NCI-H128 (cell line): ENCODE data around the gene PAX8.
"Not testable (repeated sequence)": the region's sequence is repeated elsewhere in the genome, so short reads cannot be mapped to it uniquely, and the experiment has no call there.

ENCODE experiments used
- DNase-seq: peaks from one replicate; lab custom pipeline; 2025; ENCODE audit not compliant: unreplicated experiment; lab: John Stamatoyannopoulos, UW

PAX8 gene

DNA sequence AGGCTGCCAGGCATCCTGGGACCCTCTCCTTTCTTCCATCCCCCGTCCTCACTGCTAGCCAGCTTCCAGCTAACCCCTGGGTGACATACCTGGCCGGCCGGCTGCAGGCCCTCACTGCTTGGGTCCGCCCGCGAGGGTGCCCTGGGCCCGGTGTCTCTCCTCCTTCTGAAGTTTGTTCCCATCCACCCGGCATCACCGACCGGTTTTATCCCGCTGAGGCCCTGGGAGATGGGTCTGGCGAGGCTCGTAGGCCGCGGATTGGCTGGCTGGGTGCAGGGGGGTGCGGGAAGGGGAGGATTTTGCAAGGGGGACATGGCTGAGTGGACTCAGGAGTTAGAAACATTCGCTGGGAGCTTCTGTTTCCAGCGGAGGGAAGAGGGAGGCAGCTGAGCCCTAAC, at the start of gene PAX8:
TSS of gene PAX8 (minus strand) at position 180 of the 398 bp plus-strand sequence. CDS start 527 bp downstream, outside the sequence.
- no peak for DNase-seq

- no peak for DNase-seq
These were observed 49.3 kb upstream of the PAX8 start for GRCh38 chr2:113328043-113328442.

GRCh38 chr2:113325161-113325731, 46.5 kb upstream of the PAX8 start:
- DNase-seq = not testable (repeated sequence)

DNA sequence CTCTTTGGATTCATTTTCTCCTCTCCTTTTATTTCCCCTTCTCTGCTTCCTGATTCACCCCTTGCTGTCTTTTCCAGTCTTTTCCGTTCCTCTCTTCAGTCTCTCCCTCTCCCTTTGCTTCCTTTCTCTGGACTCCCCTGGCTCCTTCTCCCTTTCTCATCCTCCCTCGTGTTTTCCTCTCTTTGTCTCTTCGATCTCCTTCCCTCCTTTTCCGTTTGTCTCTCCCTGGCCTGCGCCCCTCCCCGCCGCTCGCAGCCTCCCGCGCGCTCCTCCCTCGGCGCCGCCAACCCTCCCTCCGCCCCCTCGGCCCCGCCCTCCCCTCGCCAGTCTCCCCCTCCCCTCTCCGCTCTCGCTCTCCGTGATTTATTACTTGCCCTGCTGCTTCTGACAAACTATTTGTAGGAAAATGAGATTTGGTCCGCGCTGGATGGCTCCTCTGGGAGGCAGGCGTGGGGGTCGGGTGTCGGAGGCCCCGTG, 46.0 kb upstream of the PAX8 start:
- peak; percentile 18 for DNase-seq

- not testable (repeated sequence) for DNase-seq
These were observed 44.4 kb upstream of the PAX8 start for GRCh38 chr2:113323129-113323528.

DNA sequence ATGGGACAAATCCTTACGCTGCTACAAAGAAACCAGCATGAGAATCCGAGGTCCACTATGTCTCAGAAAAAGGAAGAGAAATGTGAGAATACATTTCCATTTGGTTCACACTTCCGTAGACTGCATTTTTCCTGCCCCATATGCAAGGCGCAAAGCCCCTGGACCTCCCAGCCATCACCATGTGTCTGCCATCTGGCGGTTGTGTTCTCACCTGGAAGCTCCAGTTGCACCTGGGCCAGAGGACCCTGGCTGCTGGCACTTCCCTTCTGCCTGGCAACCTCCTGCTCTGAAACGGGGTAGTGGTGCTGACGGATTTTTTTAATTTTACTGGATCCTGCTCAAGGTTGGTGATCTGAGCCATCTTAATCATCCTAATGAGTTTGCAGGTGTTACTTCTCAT, 41.4 kb upstream of the PAX8 start:
- not testable (repeated sequence) for DNase-seq

- not testable (repeated sequence) for DNase-seq
These were observed 40.2 kb upstream of the PAX8 start for GRCh38 chr2:113318941-113319340.

DNA sequence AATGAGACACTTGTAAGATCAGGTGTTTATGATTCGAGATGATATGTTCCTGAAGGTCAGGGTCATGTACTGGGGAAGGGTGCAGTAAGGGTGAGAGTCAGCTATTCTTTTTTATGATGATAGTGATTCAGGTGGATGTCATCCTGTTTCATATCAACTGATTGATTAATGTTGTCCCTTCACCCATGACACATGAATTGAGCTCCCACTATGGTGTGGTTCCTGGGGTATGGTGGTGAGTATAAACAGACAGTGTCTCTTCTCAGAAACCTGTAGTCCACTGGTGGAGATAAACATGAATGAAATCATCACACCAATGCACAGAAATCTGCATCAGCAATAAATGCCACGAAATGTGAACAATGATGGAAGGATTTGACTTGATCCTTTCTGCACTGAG, 37.4 kb upstream of the PAX8 start:
- no peak for DNase-seq

DNA sequence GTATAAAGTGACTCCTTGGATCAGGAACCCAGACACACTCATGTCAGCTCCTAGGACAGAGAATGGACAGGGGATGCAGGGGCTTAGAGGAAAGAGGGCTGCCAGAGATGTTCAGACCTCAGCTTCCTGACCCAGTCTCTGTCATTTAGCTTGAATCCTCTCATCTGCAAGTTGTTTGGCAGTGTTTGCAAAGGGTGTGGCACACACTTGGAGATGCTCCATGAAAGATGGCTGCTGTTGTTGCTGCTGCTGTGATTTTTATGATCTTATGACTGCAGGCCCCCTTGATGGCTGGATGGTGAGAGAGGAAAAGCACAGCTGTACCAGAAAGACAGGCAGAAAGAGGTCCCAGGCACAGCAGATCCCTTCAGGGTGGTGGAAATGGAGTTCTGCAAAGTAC, 35.9 kb upstream of the PAX8 start:
- not testable (repeated sequence) for DNase-seq

GRCh38 chr2:113314176-113314575, 35.5 kb upstream of the PAX8 start:
- DNase-seq = not testable (repeated sequence)

- DNase-seq = not testable (repeated sequence)
These were observed 33.1 kb upstream of the PAX8 start for GRCh38 chr2:113311781-113312180.

GRCh38 chr2:113311191-113311590, 32.5 kb upstream of the PAX8 start:
- not testable (repeated sequence) for DNase-seq

DNA sequence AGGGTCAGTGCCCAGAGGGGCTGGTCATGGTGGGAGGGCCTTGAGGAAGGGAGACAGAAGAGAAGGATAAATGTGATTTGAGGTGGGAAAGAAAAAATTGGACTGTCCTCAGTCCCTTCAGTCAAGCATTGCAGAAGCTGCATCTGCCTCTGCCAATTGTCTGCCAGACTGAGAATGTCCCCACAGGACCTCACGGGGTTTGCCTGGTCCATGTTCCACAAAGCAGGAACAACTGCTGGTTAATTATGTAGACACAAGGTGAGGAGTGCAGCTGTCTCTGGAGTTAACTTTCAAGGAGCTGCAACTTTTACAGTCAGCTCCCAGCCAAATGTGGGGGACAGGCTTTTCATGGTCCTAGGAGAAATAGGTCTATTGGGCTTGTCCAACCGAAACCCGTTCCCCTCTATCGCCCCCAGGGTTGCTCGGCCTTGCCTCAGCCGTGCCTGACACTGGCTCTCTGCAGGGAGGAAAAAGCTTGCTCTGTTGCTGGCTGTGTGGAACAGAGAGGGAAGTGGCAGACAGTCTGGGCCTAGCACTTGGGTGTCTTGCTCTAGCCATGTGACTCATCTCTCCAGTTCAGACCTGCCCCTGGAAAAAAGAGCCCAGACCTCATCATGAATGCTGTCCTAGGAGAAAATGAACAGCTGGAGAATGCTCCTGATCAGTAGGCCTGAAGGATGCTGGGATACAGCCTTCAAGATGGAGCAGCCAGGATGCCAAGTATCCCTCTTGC, 31.1 kb upstream of the PAX8 start:
- DNase-seq = no peak

- DNase-seq = not testable (repeated sequence)
These were observed 30.1 kb upstream of the PAX8 start for GRCh38 chr2:113308784-113309183.

DNA sequence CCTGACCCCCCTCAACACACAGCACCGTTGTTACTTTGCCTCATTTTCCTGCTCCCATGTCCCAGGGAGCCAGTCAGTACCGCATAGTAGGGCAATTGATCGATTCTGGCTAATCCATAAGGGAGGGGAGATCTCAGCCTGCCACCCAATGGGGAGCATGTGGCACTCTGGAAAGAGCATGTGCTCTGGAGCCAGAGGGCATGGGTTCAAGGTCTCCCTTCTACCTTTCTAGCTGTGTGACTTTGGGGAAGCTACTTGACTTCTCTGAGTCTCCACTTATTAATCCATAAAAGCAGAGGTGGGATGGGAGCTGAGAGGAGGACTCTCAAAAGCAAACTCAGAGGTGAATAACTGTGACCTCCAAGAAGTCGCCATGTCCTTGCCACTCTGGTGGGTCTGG, 27.5 kb upstream of the PAX8 start:
- not testable (repeated sequence) for DNase-seq

DNA sequence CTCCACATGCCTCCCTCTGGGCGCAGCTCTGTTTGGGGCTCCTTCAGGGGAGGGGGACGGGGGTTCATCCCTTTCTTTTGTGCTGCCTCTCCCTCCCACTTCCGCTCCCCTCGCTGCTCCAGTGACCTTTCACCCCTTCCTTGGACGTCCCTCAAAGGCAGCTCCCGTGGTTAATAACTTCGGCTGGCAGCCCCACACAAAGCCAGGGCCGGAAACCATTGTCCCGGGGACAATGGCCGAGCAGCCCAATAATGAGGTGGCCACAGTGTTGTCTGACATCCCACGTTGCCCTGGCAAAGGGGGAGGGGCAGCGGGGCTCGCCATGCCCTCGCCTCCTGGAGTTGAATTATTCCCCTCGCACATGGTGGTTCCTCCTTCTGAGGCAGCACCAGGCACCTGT, 27.0 kb upstream of the PAX8 start:
- not testable (repeated sequence) for DNase-seq

DNA sequence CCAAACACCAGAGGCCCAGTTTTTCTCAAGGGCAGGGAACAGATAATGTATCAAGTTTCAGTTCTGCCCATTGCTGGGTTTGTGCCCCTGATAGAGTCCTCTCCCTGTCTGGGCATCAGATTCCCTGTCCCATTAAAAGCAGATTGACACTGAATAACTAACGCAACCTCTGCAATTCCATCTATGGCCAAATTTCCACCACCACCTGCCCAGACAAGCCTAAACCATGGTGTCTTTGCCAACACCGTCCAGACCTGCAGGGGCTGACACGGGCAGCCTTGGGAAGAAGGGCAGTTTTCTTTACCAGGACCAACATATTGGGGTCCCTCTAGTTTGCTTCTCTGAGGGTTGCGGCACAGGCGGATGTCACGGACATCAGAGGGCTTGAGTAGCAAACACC, 26.4 kb upstream of the PAX8 start:
- DNase-seq = no peak

GRCh38 chr2:113304702-113305101, 26.0 kb upstream of the PAX8 start:
- no peak for DNase-seq

- not testable (repeated sequence) for DNase-seq
These were observed 23.7 kb upstream of the PAX8 start for GRCh38 chr2:113302216-113302980.

DNA sequence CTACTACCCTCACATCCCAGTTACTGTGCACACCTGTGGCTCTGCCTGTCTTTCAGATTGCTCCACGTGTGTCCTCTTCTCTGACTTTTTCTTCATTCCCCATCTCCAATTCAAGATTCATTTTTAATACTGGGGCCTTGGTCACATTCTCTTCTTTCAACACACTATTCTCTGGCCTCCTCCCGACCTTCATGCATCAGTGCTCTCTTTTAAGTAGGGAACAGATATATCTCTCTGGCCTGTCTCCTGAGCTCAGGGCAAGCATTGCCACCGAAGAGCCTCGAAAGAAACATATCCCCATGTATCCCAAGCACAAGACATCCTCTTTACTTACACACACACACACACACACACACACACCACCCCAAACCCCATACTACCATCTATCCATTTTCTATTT, 21.6 kb upstream of the PAX8 start:
- DNase-seq = no peak

GRCh38 chr2:113298176-113298575, 19.5 kb upstream of the PAX8 start:
- DNase-seq = no peak

DNA sequence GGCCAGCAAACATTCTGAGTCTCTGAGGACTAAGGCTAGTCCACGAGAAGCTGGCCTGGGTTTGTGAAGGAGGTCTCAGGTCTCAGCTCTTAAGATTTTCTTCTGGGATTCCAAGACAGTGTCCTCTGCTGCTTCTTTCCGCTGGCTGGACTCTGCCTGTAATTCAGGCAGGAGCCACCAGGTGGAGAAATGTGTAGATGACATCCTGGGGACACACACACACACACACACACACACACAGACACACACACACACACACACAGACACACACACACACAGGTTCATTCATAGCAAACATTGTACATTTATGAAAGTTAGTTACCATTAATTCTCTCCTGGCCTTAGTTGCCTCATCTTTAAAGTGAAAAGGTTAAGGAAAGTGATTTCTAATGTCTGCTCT, 18.9 kb upstream of the PAX8 start:
- not testable (repeated sequence) for DNase-seq
